ENCODE results near the gene CTNND1.

CTNND1 gene

GRCh38 chr11:57762235-57762861 lies 746 bp downstream of the CTNND1 start:
- DNase-seq: no peak

GRCh38 chr11:57763568-57763967 lies 2.0 kb downstream of the CTNND1 start:
- DNase-seq: no peak

GRCh38 chr11:57764021-57764420 lies 2.4 kb downstream of the CTNND1 start:
- no peak for DNase-seq

GRCh38 chr11:57764566-57764965 lies 3.0 kb downstream of the CTNND1 start:
- no peak for DNase-seq

GRCh38 chr11:57764972-57765371 lies 3.4 kb downstream of the CTNND1 start:
- no peak for DNase-seq

GRCh38 chr11:57770793-57771192 lies 9.2 kb downstream of the CTNND1 start:
- DNase-seq: no peak

GRCh38 chr11:57771365-57771764 lies 9.8 kb downstream of the CTNND1 start:
- no peak for DNase-seq

- no peak for DNase-seq
Measured at GRCh38 chr11:57772562-57772961, 11.0 kb downstream of the CTNND1 start.

GRCh38 chr11:57773026-57773598 lies 11.5 kb downstream of the CTNND1 start:
- DNase-seq: no peak

GRCh38 chr11:57775491-57775890 lies 13.9 kb downstream of the CTNND1 start:
- no peak for DNase-seq

GRCh38 chr11:57776031-57776521 lies 14.5 kb downstream of the CTNND1 start:
- no peak for DNase-seq

GRCh38 chr11:57776577-57777210 lies 15.1 kb downstream of the CTNND1 start:
- DNase-seq: no peak

- DNase-seq: no peak
Measured at GRCh38 chr11:57777969-57778317, 16.3 kb downstream of the CTNND1 start.

- peak; percentile 41 to 48 for DNase-seq
Measured at GRCh38 chr11:57778318-57779037, 16.9 kb downstream of the CTNND1 start.

GRCh38 chr11:57779276-57779675 lies 17.7 kb downstream of the CTNND1 start:
- DNase-seq: no peak

- no peak for DNase-seq
Measured at GRCh38 chr11:57781529-57781943, 19.9 kb downstream of the CTNND1 start.

- DNase-seq: no peak
Measured at GRCh38 chr11:57785072-57785471, 23.5 kb downstream of the CTNND1 start.

- peak in 1 of 2 experiments; percentile 7 for DNase-seq
Measured at GRCh38 chr11:57786436-57786835, 24.8 kb downstream of the CTNND1 start.

GRCh38 chr11:57787006-57787604 lies 25.5 kb downstream of the CTNND1 start:
- no peak for DNase-seq

- DNase-seq: no peak
Measured at GRCh38 chr11:57787920-57788702, 26.5 kb downstream of the CTNND1 start.

GRCh38 chr11:57788703-57789088 lies 27.1 kb downstream of the CTNND1 start:
- no peak for DNase-seq

GRCh38 chr11:57791321-57792059 lies 29.9 kb downstream of the CTNND1 start:
- no peak for DNase-seq
